ENCODE results near the gene SCFD2.
"Not testable (repeated sequence)": the region's sequence is repeated elsewhere in the genome, so short reads cannot be mapped to it uniquely, and the experiment has no call there.

Gene SCFD2

GRCh38 chr4:53057679-53058078 lies 308.2 kb downstream of the SCFD2 start:
- no peak for DNase-seq
- Histone ChIP-seq H3K27ac (no peak overlapping the region), H3K4me3 (ENCODE audit: low read depth, low read length) (no peak overlapping the region), H3K36me3 (replicated peaks) (no peaks in the 10 kb centered on the region), H3K27me3 (replicated peaks) (no peaks in the 10 kb centered on the region)
- in situ Hi-C loops (cut with HindIII; ENCODE audit: low pct_ligation_motif_present, low sequenced_read_pairs): no loop called here
- TF ChIP-seq, protein P1, sequence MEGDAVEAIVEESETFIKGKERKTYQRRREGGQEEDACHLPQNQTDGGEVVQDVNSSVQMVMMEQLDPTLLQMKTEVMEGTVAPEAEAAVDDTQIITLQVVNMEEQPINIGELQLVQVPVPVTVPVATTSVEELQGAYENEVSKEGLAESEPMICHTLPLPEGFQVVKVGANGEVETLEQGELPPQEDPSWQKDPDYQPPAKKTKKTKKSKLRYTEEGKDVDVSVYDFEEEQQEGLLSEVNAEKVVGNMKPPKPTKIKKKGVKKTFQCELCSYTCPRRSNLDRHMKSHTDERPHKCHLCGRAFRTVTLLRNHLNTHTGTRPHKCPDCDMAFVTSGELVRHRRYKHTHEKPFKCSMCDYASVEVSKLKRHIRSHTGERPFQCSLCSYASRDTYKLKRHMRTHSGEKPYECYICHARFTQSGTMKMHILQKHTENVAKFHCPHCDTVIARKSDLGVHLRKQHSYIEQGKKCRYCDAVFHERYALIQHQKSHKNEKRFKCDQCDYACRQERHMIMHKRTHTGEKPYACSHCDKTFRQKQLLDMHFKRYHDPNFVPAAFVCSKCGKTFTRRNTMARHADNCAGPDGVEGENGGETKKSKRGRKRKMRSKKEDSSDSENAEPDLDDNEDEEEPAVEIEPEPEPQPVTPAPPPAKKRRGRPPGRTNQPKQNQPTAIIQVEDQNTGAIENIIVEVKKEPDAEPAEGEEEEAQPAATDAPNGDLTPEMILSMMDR (IDR thresholded peaks at IDR 0.05; ENCODE audit: low read depth, low read length, missing control alignments): no peak

DNA sequence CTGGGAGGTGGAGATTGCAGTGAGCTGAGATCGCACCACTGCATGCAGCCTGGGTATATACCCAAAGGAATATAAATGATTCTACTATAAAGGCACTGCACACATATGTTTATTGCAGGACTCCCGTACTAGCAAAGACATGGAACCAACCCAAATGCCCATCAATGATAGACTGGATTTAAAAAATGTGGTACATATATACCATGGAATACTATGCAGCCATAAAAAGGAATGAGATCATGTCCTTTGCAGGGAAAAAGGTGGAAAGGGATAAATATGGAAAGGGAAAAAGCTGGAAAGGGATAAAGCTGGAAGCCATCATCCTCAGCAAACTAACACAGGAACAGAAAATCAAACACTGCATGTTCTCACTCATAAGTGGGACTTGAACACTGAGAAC lies 308.8 kb downstream of the SCFD2 start:
- H3K27ac ChIP-seq; H3K36me3 ChIP-seq (replicated peaks); H3K4me3 ChIP-seq (ENCODE audit: low read depth, low read length); H3K27me3 ChIP-seq (replicated peaks); DNase-seq; in situ Hi-C loops (cut with HindIII; ENCODE audit: low pct_ligation_motif_present, low sequenced_read_pairs): not testable (repeated sequence)

- Histone ChIP-seq H3K4me3 (ENCODE audit: low read depth, low read length) (no peak overlapping the region), H3K36me3 (replicated peaks) (no peaks in the 10 kb centered on the region), H3K27me3 (replicated peaks) (no peaks in the 10 kb centered on the region), H3K27ac (no peak overlapping the region)
- TF ChIP-seq, protein P1 (IDR thresholded peaks at IDR 0.05; ENCODE audit: low read depth, low read length, missing control alignments): no peak
- no peak for DNase-seq
- in situ Hi-C loops (cut with HindIII; ENCODE audit: low pct_ligation_motif_present, low sequenced_read_pairs): no loop called here
These were observed 310.0 kb downstream of the SCFD2 start for GRCh38 chr4:53055716-53056403.

GRCh38 chr4:53055274-53055673 lies 310.6 kb downstream of the SCFD2 start:
- in situ Hi-C loops (cut with HindIII; ENCODE audit: low pct_ligation_motif_present, low sequenced_read_pairs): no loop called here
- Histone ChIP-seq H3K27me3 (replicated peaks) (no peaks in the 10 kb centered on the region), H3K4me3 (ENCODE audit: low read depth, low read length) (no peak overlapping the region), H3K27ac (no peak overlapping the region), H3K36me3 (replicated peaks) (no peaks in the 10 kb centered on the region)
- peak; percentile 65 for DNase-seq
- TF ChIP-seq, protein P1 (IDR thresholded peaks at IDR 0.05; ENCODE audit: low read depth, low read length, missing control alignments): no peak

- no peak for DNase-seq
- Histone ChIP-seq H3K36me3 (replicated peaks) (no peaks in the 10 kb centered on the region), H3K27ac (no peak overlapping the region), H3K27me3 (replicated peaks) (no peaks in the 10 kb centered on the region), H3K4me3 (ENCODE audit: low read depth, low read length) (no peak overlapping the region)
- TF ChIP-seq, protein P1 (IDR thresholded peaks at IDR 0.05; ENCODE audit: low read depth, low read length, missing control alignments): no peak
- in situ Hi-C loops (cut with HindIII; ENCODE audit: low pct_ligation_motif_present, low sequenced_read_pairs): no loop called here
These were observed 315.5 kb downstream of the SCFD2 start for GRCh38 chr4:53050361-53050774.

DNA sequence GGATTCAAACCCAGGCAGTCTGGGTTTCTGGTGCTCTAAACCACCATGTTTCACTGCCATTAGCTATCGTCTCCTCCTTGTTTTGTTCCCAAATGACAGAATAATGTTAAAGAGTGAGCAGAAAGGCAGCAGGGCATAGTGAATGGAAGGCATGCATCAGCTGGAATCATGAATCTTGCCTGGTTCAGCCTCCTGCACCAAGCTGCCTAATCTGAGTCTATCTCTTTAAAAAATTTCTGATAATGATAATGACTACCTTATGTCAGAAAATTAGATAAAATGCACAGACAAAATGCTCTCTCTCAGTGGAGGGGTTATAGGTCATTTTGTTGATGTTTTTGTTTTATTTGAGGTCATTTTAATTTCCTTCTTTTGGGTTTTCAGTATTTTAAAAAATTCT lies 316.3 kb downstream of the SCFD2 start:
- no peak for DNase-seq

More for the DNA sequence above, 316.3 kb downstream of the SCFD2 start:
- Histone ChIP-seq H3K4me3 (ENCODE audit: low read depth, low read length) (no peak overlapping the region), H3K27ac (no peak overlapping the region), H3K36me3 (replicated peaks) (no peaks in the 10 kb centered on the region), H3K27me3 (replicated peaks) (no peaks in the 10 kb centered on the region)
- in situ Hi-C loops (cut with HindIII; ENCODE audit: low pct_ligation_motif_present, low sequenced_read_pairs): no loop called here
- TF ChIP-seq, protein P1 (IDR thresholded peaks at IDR 0.05; ENCODE audit: low read depth, low read length, missing control alignments): no peak
